Body of pancreas (tissue), 4 donors: Measurements from ENCODE around the gene KCTD4. TPM values are rescaled to one million over a fixed set of nuclear protein-coding genes. Genes with fewer than 3 reads are reported as not detected.

ENCODE experiments used
- ATAC-seq: fragments of 150-250 bp; one replicate; pipeline ENCODE4 v1.9.1; 2016
- DNase-seq, 4 donors: peaks; one replicate each; pipeline ENCODE4 v3.0.0-alpha.2; 2019
- H3K27ac ChIP-seq, 4 donors: fragments of 200-600 bp; sonication (generic); 1 replicate in 3 of 4; 2 replicates in 1 of 4; pipeline versions ENCODE4 v1.5.1 to v1.6.1; 2016 to 2019; ENCODE audit warnings: mild to moderate bottlenecking in 1 of 4, mixed read lengths in 1 of 4, moderate library complexity in 1 of 4
- H3K27me3 ChIP-seq, 2 donors: fragments of 200-600 bp; sonication (generic); one replicate each; pipeline ENCODE4 v1.6.0; 2016; ENCODE audit warnings: mild to moderate bottlenecking in 1 of 2
- H3K36me3 ChIP-seq, 2 donors: fragments of 200-600 bp; sonication (generic); replicated peaks in 1 of 2; 2 replicates each; pipeline ENCODE4 v1.5.1; 2016; ENCODE audit warnings: low read depth in 2 of 2; ENCODE audit not compliant: insufficient read depth in 1 of 2
- H3K4me1 ChIP-seq: fragments of 200-600 bp; sonication (generic); one replicate; pipeline ENCODE4 v1.6.0; 2016
- H3K4me3 ChIP-seq, 2 donors: fragments of 200-600 bp; sonication (generic); 1 replicate in 1 of 2; 2 replicates in 1 of 2; pipeline ENCODE4 v1.5.1; 2016 to 2019
- H3K9me3 ChIP-seq, 3 donors: fragments of 200-600 bp; sonication (generic); 1 replicate in 2 of 3; 2 replicates in 1 of 3; pipeline ENCODE4 v1.5.1; 2016
- CTCF ChIP-seq, 7 experiments: fragments of 450-650 bp in 4 of 7; fragments of 200-600 bp in 3 of 7; sonication (generic) in 3 of 7; IDR thresholded peaks; one replicate each; pipeline ENCODE4 v1.5.1; 2016 to 2019; ENCODE audit warnings: antibody characterized with exemption in 7 of 7
- POLR2A ChIP-seq, 3 donors: fragments of 450-650 bp; IDR thresholded peaks; one replicate each; pipeline ENCODE4 v1.6.1; 2016; ENCODE audit warnings: antibody characterized with exemption in 3 of 3, mild to moderate bottlenecking in 2 of 3
- WGBS, 2 donors: methylation state at CpG; one replicate each; pipeline ENCODE4 v1.1.5; 2017; 5-methylcytosine and 5-hydroxymethylcytosine counted together
- intact Hi-C: fragments of 100-400 bp; cut with DNase I; formaldehyde crosslinking; loops from one replicate; pipeline ENCODE4 v1.15.1; 2023
- total RNA-seq, 2 donors: library from RNA; depleted of rRNA; stranded (reverse); fragments of >200 nt; gene quantifications; one replicate each; pipeline ENCODE4 v1.1.0, GENCODE V29; 2016

The KCTD4 gene
- total RNA-seq, 2 donors from 2014 or later = not detected

GRCh38 chr13:45174478-45174877 is 26.4 kb downstream of the KCTD4 start:
- DNase-seq = no peak
- no peak overlapping the region for H3K4me3 ChIP-seq
- H3K27ac ChIP-seq = no peak overlapping the region
- no peaks in the 10 kb centered on the region for H3K36me3 ChIP-seq
- TF ChIP-seq POLR2A (IDR thresholded peaks at IDR 0.05) (no peak), CTCF (IDR thresholded peaks at IDR 0.05) (no peak)
- H3K9me3 ChIP-seq = no peaks in the 10 kb centered on the region
- H3K4me1 ChIP-seq = no peaks in the 10 kb centered on the region
- no peak for ATAC-seq
- no peaks in the 10 kb centered on the region for H3K27me3 ChIP-seq
- intact Hi-C loops = no loop called here

GRCh38 chr13:45168555-45168930 is 32.3 kb downstream of the KCTD4 start:
- H3K9me3 ChIP-seq = no peaks in the 10 kb centered on the region
- peak overlapping the region; percentile 62 to 83 (median 68) for H3K27ac ChIP-seq
- peaks cover 8% of the 10 kb centered on the region for H3K4me1 ChIP-seq
- ATAC-seq = no peak
- H3K27me3 ChIP-seq = no peaks in the 10 kb centered on the region
- TF ChIP-seq POLR2A (IDR thresholded peaks at IDR 0.05) (no peak), CTCF (IDR thresholded peaks at IDR 0.05) (no peak)
- H3K36me3 ChIP-seq = no peaks in the 10 kb centered on the region
- DNase-seq = no peak
- 47 to 57% methylated on average over 2 of the region's 2 CpGs for WGBS, 2 donors
- H3K4me3 ChIP-seq = no peak overlapping the region
- intact Hi-C loops = no loop called here

- WGBS, 2 donors = 70 to 71% methylated on average over 12 of the region's 12 CpGs
These were observed 33.0 kb downstream of the KCTD4 start for GRCh38 chr13:45167611-45168554.

GRCh38 chr13:45166858-45167257 is 34.0 kb downstream of the KCTD4 start:
- peaks cover 8% of the 10 kb centered on the region for H3K4me1 ChIP-seq
- no peaks in the 10 kb centered on the region for H3K9me3 ChIP-seq
- no peak overlapping the region for H3K4me3 ChIP-seq
- H3K27ac ChIP-seq = no peak overlapping the region
- DNase-seq (no peak), ATAC-seq (no peak)
- intact Hi-C loops = no loop called here
- WGBS, 2 donors = 83 to 87% methylated on average over 3 of the region's 3 CpGs
- no peaks in the 10 kb centered on the region for H3K27me3 ChIP-seq
- no peak for TF ChIP-seq POLR2A (IDR thresholded peaks at IDR 0.05)
- no peak for TF ChIP-seq CTCF (IDR thresholded peaks at IDR 0.05)
- H3K36me3 ChIP-seq = no peaks in the 10 kb centered on the region

More at GRCh38 chr13:45167611-45168554, 33.0 kb downstream of the KCTD4 start:
- H3K4me3 ChIP-seq = no peak overlapping the region
- no peaks in the 10 kb centered on the region for H3K27me3 ChIP-seq
- no peaks in the 10 kb centered on the region for H3K9me3 ChIP-seq
- TF ChIP-seq POLR2A (IDR thresholded peaks at IDR 0.05) (no peak), CTCF (IDR thresholded peaks at IDR 0.05) (no peak)
- peaks cover 8% of the 10 kb centered on the region for H3K4me1 ChIP-seq
- peak; percentile 69 to 85 (median 80) for DNase-seq
- ATAC-seq = peak; percentile 95
- H3K36me3 ChIP-seq = no peaks in the 10 kb centered on the region
- intact Hi-C loops = no loop called here
- H3K27ac ChIP-seq = peak overlapping the region in 3 of 4 donors; percentile 64 to 83 (median 72)
